Motor neuron (in vitro differentiated cells): ENCODE data around the gene MYH1. TPM values are rescaled to one million over a fixed set of nuclear protein-coding genes. Genes with fewer than 3 reads are reported as not detected.
"Not testable (repeated sequence)": the region's sequence is repeated elsewhere in the genome, so short reads cannot be mapped to it uniquely, and the experiment has no call there.

Experiments used
- ATAC-seq, 8 experiments: fragments of 200-7000 bp; cut with Tn5 transposase; replicated peaks in 6 of 8; 2 replicates each; pipeline ENCODE4 v1.8.0; 2021; ENCODE audit warnings: mild to moderate bottlenecking in 8 of 8, moderate library complexity in 8 of 8
- H3K27ac ChIP-seq, 2 donors: fragments of 250-450 bp; sonication (Bioruptor Pico); 2 replicates each; pipeline ENCODE4 v1.9.0; 2021; ENCODE audit warnings: antibody characterized with exemption in 2 of 2, mild to moderate bottlenecking in 2 of 2, moderate library complexity in 1 of 2
- H3K4me1 ChIP-seq, 2 donors: fragments of 250-450 bp; sonication (Bioruptor Pico); replicated peaks in 1 of 2; 2 replicates each; pipeline ENCODE4 v1.6.1; 2021; ENCODE audit warnings: antibody characterized with exemption in 2 of 2, mild to moderate bottlenecking in 2 of 2, moderate library complexity in 1 of 2
- H3K4me3 ChIP-seq, 5 donors: fragments of 250-450 bp; sonication (Bioruptor Pico); 2 replicates each; pipeline ENCODE4 v1.9.0; 2021; ENCODE audit warnings: antibody characterized with exemption in 5 of 5, mild to moderate bottlenecking in 5 of 5, moderate library complexity in 4 of 5
- WGBS, 10 experiments: fragments of 450-650 bp; shearing (Covaris generic); methylation state at CpG; one replicate each; pipeline ENCODE4 v1.0.0; 2022; 5-methylcytosine and 5-hydroxymethylcytosine counted together
- in situ Hi-C, 9 experiments: fragments of 400-800 bp; cut with MboI; loops; one replicate each; pipeline ENCODE4 v1.15.0; 2021; ENCODE audit warnings: low sequenced_read_pairs in 9 of 9, low pct_unique_long_range_greater_than_20kb in 2 of 9; ENCODE audit not compliant: unreplicated experiment in 9 of 9
- total RNA-seq, 8 experiments: library from RNA; unstranded; fragments of 300-600 nt; gene quantifications; 2 replicates each; pipeline versions ENCODE4 v1.2.3 to v1.2.4, GENCODE V29; 2022

MYH1 gene
- under 1 TPM in 2 of 8 experiments, not detected in 6; 0.04 to 0.09 TPM for total RNA-seq

DNA sequence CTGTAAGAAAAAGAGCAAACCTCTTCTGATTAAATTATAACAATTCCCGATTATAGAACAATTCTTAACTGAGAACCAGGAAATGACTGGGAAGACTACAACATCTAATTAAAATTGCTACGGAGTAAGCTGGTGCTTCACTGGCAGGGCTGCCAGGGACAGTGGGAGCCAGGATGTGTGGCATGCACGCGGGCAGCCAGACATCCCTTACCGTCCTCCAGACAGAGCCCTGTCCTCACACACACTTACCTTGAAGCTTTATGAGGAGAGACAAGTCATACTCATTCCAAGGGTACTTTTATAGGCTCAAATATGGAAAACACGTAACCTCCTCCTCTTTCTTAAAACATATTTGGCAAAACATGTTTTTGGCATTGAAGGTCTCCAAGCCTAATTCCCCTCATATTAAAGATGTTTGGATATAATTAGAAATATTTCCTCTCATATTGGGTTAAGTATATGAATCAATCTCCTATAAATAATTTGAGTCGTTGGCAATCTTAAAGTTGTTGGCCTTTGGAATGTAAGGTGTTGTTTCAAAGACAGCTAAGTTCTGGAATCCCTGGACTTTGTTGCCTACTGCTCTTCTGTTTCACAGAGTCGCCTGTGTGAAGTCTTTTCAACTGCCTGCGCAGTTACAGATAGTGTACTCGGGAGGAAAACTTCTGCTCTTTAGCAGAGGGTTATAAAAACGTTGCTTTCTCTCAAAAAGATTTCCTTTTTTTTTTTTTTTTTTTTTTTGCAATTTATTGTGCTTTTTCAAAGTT lies at the start of gene MYH1:
MYH1 (minus strand) TSS at position 272 of the 767 bp plus-strand sequence. CDS start 1,900 bp downstream, outside the sequence.
- WGBS, 10 experiments, result 3 to 95% (median 76%) methylated on average over 4 to 11 of the region's 11 CpGs
- Histone ChIP-seq H3K27ac (no peak within 1 kb of the TSS), H3K4me3 (no peak within 1 kb of the TSS), H3K4me1 (no peaks in the 10 kb centered on the region)
- no peak for ATAC-seq
- in situ Hi-C loops, result loop anchor here in 1 of 9 experiments (25.0 kb wide), 1 partner anchor 106 kb away; the partner anchor contains the start of gene MYH8

DNA sequence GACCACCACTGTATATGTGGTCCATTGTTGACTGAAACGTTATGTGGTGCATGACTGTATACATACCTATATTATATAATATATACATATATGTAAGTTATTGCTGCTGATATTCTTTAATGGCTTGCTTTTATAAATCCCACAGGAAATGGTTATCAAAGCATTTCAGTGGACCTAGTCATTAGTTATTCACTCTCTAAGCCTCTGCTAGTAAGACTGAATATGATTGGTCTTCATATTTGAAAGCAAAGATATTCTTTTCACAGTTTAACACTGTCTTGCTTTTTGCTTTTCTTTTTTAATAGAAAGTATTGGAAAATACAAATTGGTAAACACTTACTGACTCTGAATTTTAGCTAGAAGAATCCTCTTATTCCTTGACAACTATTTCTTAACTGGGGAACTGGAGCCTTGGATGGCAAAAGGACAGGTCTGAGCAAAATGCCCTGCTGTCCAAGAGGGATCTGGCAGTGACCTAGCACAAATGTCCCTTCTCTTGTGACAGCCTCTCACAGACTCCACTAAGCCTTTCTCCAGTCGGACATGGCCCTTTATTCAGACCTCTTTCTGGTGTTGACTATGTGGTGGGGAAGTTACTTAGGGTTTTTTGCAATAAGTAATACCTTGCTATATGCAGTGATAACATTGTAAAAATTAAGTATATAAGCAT lies 45.8 kb upstream of the MYH1 start:
- no peak for ATAC-seq
- H3K27ac ChIP-seq, result no peak overlapping the region
- H3K4me1 ChIP-seq, result no peaks in the 10 kb centered on the region
- 14 to 83% (median 74%) methylated on average over 1 to 2 of the region's 2 CpGs; no CpG with 5 or more reads in 4 of the 10 experiments for WGBS, 10 experiments
- H3K4me3 ChIP-seq, result no peak overlapping the region
- in situ Hi-C loops, result no loop called here

DNA sequence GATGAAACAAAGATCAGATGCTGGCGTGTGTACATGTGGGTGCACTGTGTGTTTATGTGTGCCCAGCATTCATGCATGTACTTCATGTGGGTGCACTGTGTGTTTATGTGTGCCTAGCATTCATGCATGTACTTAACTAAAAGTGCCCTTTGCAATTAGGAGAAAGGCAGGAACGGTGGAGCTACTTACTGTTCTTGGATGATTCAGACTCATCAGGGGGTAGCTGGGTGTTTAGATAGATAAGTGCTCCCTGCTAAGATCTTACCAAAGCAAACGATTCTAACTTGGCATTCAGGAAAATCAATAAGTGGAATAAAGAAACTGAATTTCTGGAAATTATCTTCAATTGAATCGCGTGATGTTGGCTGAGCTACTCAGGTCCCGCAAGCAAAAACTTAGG lies 39.7 kb upstream of the MYH1 start:
- no peak overlapping the region for H3K4me3 ChIP-seq
- no peaks in the 10 kb centered on the region for H3K4me1 ChIP-seq
- ATAC-seq, result no peak
- no peak overlapping the region for H3K27ac ChIP-seq
- 19 to 88% (median 74%) methylated on average over 1 to 6 of the region's 6 CpGs; no CpG with 5 or more reads in 1 of the 10 experiments for WGBS, 10 experiments
- in situ Hi-C loops, result no loop called here

DNA sequence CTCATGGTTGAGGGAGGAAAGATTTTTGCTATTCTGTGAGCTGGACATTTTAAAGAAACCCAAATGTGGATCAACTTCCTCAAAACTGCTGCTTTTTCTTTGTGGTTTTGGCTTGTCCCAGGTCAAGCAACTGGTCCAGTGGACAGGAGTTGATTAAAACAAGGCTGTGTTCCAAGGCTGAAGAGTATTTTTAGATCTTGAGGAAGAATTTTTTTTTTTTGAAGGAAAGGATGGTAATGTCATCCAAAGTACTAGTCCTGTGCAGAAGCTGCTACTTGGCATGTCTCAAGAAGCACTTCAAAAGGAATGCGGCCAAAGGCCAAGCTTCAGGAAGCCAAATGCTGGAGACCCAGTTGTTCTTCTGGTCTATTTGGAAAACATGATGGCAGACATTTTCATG lies 39.1 kb upstream of the MYH1 start:
- no peak overlapping the region for H3K4me3 ChIP-seq
- no peak overlapping the region for H3K27ac ChIP-seq
- no peaks in the 10 kb centered on the region for H3K4me1 ChIP-seq
- WGBS, 10 experiments, result 0 to 100% (median 67%) methylated on average over 1 of the region's 1 CpG; no CpG with 5 or more reads in 3 of the 10 experiments
- in situ Hi-C loops, result no loop called here
- no peak for ATAC-seq

DNA sequence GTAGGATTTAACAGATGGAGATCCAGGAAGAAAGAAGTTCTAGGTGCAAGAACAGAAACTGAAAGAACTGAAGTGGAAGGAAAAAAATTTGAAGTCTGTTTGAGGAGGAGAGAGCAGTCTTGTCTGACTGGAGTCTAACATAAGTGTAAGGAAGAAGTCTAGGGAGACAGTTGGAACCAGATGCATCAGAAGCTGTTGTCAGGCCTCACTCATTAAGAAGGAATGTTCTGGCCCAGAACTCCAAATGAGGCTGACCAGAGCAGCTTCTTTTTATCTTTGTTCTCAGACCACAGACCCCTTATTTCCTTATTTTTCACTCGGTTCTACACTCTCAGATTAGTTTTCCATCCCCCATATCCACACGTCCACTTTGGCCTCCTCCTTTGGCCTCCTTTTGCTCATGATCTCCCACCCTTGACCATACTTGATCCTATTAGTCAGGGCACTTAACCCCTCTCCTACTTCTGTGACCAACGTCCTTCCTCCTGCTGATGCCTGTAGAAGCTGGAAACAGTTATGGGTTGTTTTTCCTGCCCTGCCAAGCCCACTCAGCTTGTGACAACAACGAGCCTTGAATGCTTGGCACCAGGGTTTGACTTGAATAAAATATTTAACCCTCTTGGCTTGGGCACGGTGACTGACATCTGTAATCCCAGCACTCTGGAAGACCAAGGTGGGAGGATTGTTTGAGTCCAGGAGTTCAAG lies 38.1 kb upstream of the MYH1 start:
- Histone ChIP-seq H3K4me1 (no peaks in the 10 kb centered on the region), H3K27ac (no peak overlapping the region), H3K4me3 (no peak overlapping the region)
- 0 to 80% (median 45%) methylated on average over 2 to 5 of the region's 5 CpGs; no CpG with 5 or more reads in 2 of the 10 experiments for WGBS, 10 experiments
- no peak for ATAC-seq
- in situ Hi-C loops, result no loop called here

DNA sequence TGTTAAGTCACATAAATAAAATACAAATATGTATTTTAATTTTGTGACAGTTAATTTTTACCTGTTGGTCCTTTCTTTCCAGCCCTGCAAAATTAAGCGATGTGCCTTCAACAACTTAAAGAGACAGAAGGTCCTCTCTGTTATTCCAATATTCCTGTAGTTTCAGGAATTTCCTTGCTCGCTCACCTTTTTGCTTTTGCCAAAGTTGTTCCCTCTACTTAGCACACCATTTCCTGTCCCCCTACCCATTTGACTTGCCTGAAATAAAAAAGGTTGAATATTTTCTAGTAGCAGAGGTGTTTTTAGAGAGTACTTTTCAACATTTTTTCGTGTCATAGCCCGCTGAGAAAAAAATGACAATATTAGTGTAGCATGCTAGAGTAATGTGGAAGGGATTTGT lies 31.7 kb upstream of the MYH1 start:
- Histone ChIP-seq H3K4me3 (no peak overlapping the region), H3K27ac (no peak overlapping the region), H3K4me1 (peaks cover 0 to 5% of the 10 kb centered on the region in 2 donors)
- in situ Hi-C loops, result no loop called here
- WGBS, 10 experiments, result 37 to 92% (median 77%) methylated on average over 2 to 4 of the region's 4 CpGs
- ATAC-seq, result no peak

DNA sequence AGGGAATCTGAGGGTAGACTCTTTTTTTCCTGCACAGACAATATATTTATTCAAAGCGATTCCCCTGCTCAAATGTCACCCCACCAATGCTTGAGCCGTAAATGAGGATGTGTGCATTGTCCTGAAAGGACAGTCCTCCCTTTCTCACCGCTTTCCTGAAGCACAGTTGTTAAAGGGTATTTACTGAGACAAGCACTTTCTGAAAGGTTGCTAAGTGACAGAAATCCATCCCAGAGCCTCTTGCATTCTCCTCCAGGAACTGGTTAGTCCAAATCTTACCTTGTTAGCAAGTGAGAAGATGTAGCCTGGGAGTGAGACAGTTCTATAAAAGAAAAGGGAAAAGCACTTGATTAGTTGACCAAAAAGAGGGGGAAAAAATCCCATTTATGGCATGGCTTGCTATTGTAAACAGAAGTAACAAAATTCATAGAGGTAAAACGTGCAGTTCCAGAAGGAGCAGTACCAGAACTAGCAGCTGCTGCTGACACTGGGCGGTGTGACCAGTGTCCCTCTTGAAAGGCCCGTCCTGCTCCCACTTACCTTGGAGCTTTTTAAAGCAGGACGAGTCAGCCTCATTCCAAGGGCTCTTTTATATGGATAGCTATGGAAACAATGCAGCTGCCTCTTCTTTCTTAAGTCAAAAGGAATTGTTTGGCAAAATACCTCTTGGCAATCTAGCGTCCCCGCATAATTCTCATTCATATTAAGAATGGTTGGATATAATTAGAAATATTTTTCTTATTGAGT lies 30.9 kb upstream of the MYH1 start, which contains the start of gene MYH2:
MYH2 (minus strand) TSS at position 563 of the 747 bp plus-strand sequence. CDS start 1,738 bp downstream, outside the sequence.
- Histone ChIP-seq H3K4me3 (no peak within 1 kb of the TSS), H3K27ac (no peak within 1 kb of the TSS), H3K4me1 (peaks cover 0 to 5% of the 10 kb centered on the region in 2 donors)
- 0 to 43% (median 23%) methylated on average over 1 to 9 of the region's 9 CpGs for WGBS, 10 experiments
- in situ Hi-C loops, result no loop called here
- ATAC-seq, result peak in 3 of 8 experiments; percentile 32 to 83 (median 53)

DNA sequence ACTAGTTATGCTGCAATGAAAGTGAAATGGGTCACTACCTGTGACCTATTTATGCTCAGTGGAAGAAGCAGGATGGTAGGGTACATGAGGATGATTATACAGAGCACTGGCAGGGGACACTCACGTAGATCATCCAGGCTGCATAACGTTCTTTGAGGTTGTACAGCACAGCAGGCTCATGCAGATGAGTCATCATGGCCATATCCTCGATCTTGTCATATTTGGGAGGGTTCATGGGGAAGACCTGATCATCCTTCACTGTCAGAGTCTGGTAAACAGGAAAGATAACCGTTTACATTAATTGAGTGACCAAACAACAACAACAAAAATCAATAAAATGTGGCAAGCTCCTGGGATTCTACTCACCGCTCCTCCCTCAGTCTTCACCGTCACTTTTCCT lies 29.0 kb upstream of the MYH1 start:
- peak in 7 of 8 experiments; percentile 22 to 92 (median 75) for ATAC-seq
- peaks cover 0 to 5% of the 10 kb centered on the region in 2 donors for H3K4me1 ChIP-seq
- WGBS, 10 experiments, result 31 to 88% (median 66%) methylated on average over 2 to 5 of the region's 6 CpGs
- no peak overlapping the region for H3K27ac ChIP-seq
- H3K4me3 ChIP-seq, result no peak overlapping the region
- in situ Hi-C loops, result no loop called here

DNA sequence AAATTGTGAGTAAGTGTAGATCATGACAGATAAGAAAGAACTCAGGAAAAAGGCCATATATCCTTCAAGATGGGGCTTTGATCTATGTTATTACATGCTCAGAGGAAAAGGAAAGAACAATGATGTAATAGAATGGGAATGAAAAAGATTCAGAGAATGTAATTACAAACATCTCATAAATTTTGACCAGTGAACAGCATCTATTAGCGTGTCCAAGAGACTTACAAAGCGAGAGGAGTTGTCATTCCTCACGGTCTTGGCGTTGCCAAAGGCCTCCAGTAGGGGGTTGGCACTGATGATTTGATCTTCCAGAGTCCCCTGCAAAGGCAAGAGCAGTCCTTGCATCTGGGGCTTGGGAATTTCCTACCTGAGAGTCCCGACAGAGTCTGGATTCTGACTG lies 25.1 kb upstream of the MYH1 start:
- H3K4me1 ChIP-seq, H3K4me3 ChIP-seq, H3K27ac ChIP-seq, in situ Hi-C loops: not testable (repeated sequence)
- 0 to 93% (median 61%) methylated on average over 1 to 5 of the region's 5 CpGs; no CpG with 5 or more reads in 1 of the 10 experiments for WGBS, 10 experiments
- peak in 2 of 8 experiments; percentile 42 to 56 for ATAC-seq

DNA sequence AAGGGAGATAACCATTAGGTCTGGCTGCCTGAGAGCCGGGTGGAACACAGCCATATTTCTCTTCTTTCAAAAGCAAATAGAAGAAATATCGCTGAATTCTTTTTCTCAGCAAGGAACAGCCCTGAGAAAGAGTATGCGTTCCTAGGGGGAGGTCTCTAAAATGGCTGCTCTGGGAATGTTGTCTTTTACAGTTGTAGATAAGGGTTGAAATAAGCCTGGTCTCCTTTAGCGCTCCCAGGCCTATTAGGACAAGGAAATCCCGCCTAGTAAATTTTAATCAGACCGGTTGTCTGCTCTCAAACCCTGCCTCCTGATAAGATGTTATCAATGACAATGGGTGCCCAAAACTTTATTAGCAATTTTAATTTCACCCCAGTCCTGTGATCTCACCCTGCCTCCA lies 22.8 kb upstream of the MYH1 start:
- WGBS, 10 experiments, result 33 to 95% (median 83%) methylated on average over 1 to 5 of the region's 6 CpGs; no CpG with 5 or more reads in 1 of the 10 experiments
- H3K4me3 ChIP-seq, ATAC-seq, H3K4me1 ChIP-seq, in situ Hi-C loops, H3K27ac ChIP-seq: not testable (repeated sequence)

DNA sequence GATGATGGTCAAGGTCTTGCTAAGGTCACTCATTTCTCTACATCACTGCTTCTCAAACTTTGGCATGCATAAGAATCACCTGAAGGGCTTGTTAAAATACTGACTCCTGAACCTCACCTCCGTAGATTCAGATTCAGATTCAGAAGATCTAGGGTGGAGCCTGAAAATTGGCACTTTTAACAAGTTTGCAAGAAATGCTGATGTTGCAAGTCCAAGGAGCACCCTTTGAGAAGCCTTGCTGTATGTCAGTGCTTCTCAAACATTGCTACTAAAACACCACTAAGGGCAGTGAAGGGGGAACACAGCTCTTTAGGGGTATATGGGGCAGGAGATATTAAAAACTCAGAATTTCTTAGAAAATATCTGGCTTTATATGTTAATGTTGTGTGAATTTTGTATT lies 13.7 kb upstream of the MYH1 start:
- 0 to 50% (median 43%) methylated on average over 1 of the region's 1 CpG; no CpG with 5 or more reads in 7 of the 10 experiments for WGBS, 10 experiments
- no peak for ATAC-seq
- Histone ChIP-seq H3K27ac (no peak overlapping the region), H3K4me3 (no peak overlapping the region), H3K4me1 (no peaks in the 10 kb centered on the region)
- in situ Hi-C loops, result no loop called here

DNA sequence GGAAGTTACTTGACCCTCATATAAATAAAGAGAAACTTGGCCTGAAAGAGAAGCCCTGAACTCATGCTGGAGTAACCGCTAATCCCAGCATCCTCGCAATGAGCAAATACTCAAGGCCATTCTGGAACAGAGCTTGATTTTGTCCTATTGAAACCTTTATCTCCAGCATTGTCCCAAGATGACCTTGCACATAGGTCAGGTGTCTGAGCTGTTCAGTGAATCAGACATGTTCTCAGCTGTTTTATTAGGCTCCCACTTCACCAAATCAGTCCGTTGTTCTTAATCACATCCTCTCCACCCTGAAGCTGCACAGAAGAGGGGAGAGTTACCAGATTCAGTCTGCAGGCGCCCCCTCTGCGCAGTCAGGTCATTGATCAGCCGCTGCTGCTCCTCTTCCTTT lies 9.1 kb upstream of the MYH1 start:
- Histone ChIP-seq H3K4me3 (no peak overlapping the region), H3K27ac (no peak overlapping the region), H3K4me1 (no peaks in the 10 kb centered on the region)
- in situ Hi-C loops, result no loop called here
- no peak for ATAC-seq
- 34 to 100% (median 86%) methylated on average over 1 to 6 of the region's 6 CpGs for WGBS, 10 experiments
